HEK293T (cell line): ENCODE results near the gene FEZF1.

Source experiments
- BHLHE40 ChIP-seq: fragments of 450-650 bp; IDR thresholded peaks from 2 replicates; pipeline ENCODE4 v1.6.1; 2016; ENCODE audit warnings: mild to moderate bottlenecking, moderate library complexity, borderline replicate concordance
- CTBP1 ChIP-seq: fragments of 450-650 bp; IDR thresholded peaks from 2 replicates; pipeline ENCODE4 v1.6.1; 2016; ENCODE audit warnings: borderline replicate concordance
- FOXA1 ChIP-seq: fragments of 450-650 bp; IDR thresholded peaks from 2 replicates; pipeline ENCODE4 v1.6.1; 2016; ENCODE audit warnings: mild to moderate bottlenecking
- FOXK2 ChIP-seq: fragments of 450-650 bp; IDR thresholded peaks from 2 replicates; pipeline ENCODE4 v1.6.1; 2016; ENCODE audit warnings: mild to moderate bottlenecking
- HDGF ChIP-seq: fragments of 450-650 bp; IDR thresholded peaks from 2 replicates; pipeline ENCODE4 v1.6.1; 2017; ENCODE audit warnings: antibody characterized with exemption, borderline replicate concordance
- NFRKB ChIP-seq: fragments of 450-650 bp; IDR thresholded peaks from 2 replicates; pipeline ENCODE4 v1.6.1; 2016; ENCODE audit warnings: mild to moderate bottlenecking, moderate library complexity

GRCh38 chr7:122273117-122273516 is 31.4 kb downstream of the FEZF1 start:
- no peak for TF ChIP-seq CTBP1
- TF ChIP-seq BHLHE40: no peak
- no peak for TF ChIP-seq NFRKB
- no peak for TF ChIP-seq FOXA1
- no peak for TF ChIP-seq HDGF
- TF ChIP-seq FOXK2: no peak
